Measurements from ENCODE around the gene TRMT2A.
A peak's percentile ranks its signal among the peaks of the same experiment; 100 is the strongest.

Gene TRMT2A

GRCh38 chr22:20166703-20167102, 49.7 kb upstream of the TRMT2A start:
- H3K9me3 ChIP-seq (ENCODE audit: control insufficient read depth, insufficient read depth, low read depth, low read length), result no peaks in the 10 kb centered on the region
- CTCF ChIA-PET, result interaction anchor here (1.3 to 1.4 kb wide), 2 partner anchors 10 to 71 kb away, joined by 3 to 5 read pairs; no protein-coding TSS in a partner anchor

GRCh38 chr22:20165913-20166312, 48.9 kb upstream of the TRMT2A start:
- H3K9me3 ChIP-seq (ENCODE audit: control insufficient read depth, insufficient read depth, low read depth, low read length), result no peaks in the 10 kb centered on the region
- TF ChIP-seq KLF9 (tag by site-specific recombination; IDR thresholded peaks at IDR 0.05; ENCODE audit: low read depth), result no peak
- no peak for TF ChIP-seq ZNF621 (tag by site-specific recombination; IDR thresholded peaks at IDR 0.05)
- TF ChIP-seq GLIS2 (tag by site-specific recombination; IDR thresholded peaks at IDR 0.05), result no peak
- TF ChIP-seq ZNF561 (tag by site-specific recombination; IDR thresholded peaks at IDR 0.05; ENCODE audit: borderline replicate concordance), result no peak
- TF ChIP-seq ZNF639 (tag by site-specific recombination; IDR thresholded peaks at IDR 0.05), result no peak
- TF ChIP-seq ZNF350 (tag by site-specific recombination; IDR thresholded peaks at IDR 0.05), result no peak
- no peak for TF ChIP-seq BCL11A (tag by site-specific recombination; IDR thresholded peaks at IDR 0.05; ENCODE audit: low read depth)
- TF ChIP-seq ZSCAN16 (tag by site-specific recombination; IDR thresholded peaks at IDR 0.05), result no peak
- TF ChIP-seq ZBTB20 (tag by site-specific recombination; IDR thresholded peaks at IDR 0.05), result no peak
- no peak for TF ChIP-seq ZNF558 (tag by site-specific recombination; IDR thresholded peaks at IDR 0.05)
- no peak for TF ChIP-seq INSM2 (tag by site-specific recombination; IDR thresholded peaks at IDR 0.05)
- TF ChIP-seq ZNF548 (tag by site-specific recombination; IDR thresholded peaks at IDR 0.05), result no peak
- TF ChIP-seq BCL11B (tag by site-specific recombination; IDR thresholded peaks at IDR 0.05; ENCODE audit: low read depth), result no peak
- no peak for TF ChIP-seq ZNF777 (tag by site-specific recombination; IDR thresholded peaks at IDR 0.05; ENCODE audit: borderline replicate concordance)
- no peak for TF ChIP-seq ZBTB6 (tag by site-specific recombination; IDR thresholded peaks at IDR 0.05)
- no peak for TF ChIP-seq PRDM1 (tag by site-specific recombination; IDR thresholded peaks at IDR 0.05)
- no peak for TF ChIP-seq ZNF266 (tag by site-specific recombination; IDR thresholded peaks at IDR 0.05; ENCODE audit: low read depth)
- TF ChIP-seq YY1 (tag by site-specific recombination; IDR thresholded peaks at IDR 0.05), result no peak
- ChIA-PET POLR2A (no interaction called here), CTCF (no interaction called here)
- no peaks in the 10 kb centered on the region for H3K4me1 ChIP-seq (ENCODE audit: control insufficient read depth, insufficient read depth, low read length)
- no peaks in the 10 kb centered on the region for H3K36me3 ChIP-seq (ENCODE audit: control insufficient read depth in 2 of 2, insufficient read depth in 1 of 2, low read length in 2 of 2)
- no peak overlapping the region for H3K27ac ChIP-seq (ENCODE audit: extremely low read depth, low read depth, low read length)
- H3K4me3 ChIP-seq (ENCODE audit: low read depth, low read length), result no peak overlapping the region

More at GRCh38 chr22:20166703-20167102, 49.7 kb upstream of the TRMT2A start:
- Histone ChIP-seq H3K27ac (ENCODE audit: extremely low read depth, low read depth, low read length) (no peak overlapping the region), H3K36me3 (ENCODE audit: control insufficient read depth in 2 of 2, insufficient read depth in 1 of 2, low read length in 2 of 2) (no peaks in the 10 kb centered on the region), H3K4me1 (ENCODE audit: control insufficient read depth, insufficient read depth, low read length) (no peaks in the 10 kb centered on the region), H3K4me3 (ENCODE audit: low read depth, low read length) (no peak overlapping the region)
- no peak for TF ChIP-seq ZIC2 (tag by site-specific recombination; IDR thresholded peaks at IDR 0.05)
- peak; percentile 29; the same call in 1 of the 2 replicates for TF ChIP-seq ZNF335 (tag by site-specific recombination; conservative IDR thresholded peaks at IDR 0.05)
- TF ChIP-seq ZNF121 (tag by site-specific recombination; IDR thresholded peaks at IDR 0.05), result no peak
- TF ChIP-seq ZNF114 (tag by site-specific recombination; IDR thresholded peaks at IDR 0.05), result no peak
- TF ChIP-seq ZNF280C (tag by site-specific recombination; IDR thresholded peaks at IDR 0.05), result no peak
- TF ChIP-seq CTCF (tag by site-specific recombination; IDR thresholded peaks at IDR 0.05), result no peak
- POLR2A ChIA-PET, result no interaction called here

Data from HEK293 (cell line).